ENCODE measurements around the gene ISOC2. TPM values are rescaled to one million over a fixed set of nuclear protein-coding genes. Genes with fewer than 3 reads are reported as not detected.

The ISOC2 gene, protein sequence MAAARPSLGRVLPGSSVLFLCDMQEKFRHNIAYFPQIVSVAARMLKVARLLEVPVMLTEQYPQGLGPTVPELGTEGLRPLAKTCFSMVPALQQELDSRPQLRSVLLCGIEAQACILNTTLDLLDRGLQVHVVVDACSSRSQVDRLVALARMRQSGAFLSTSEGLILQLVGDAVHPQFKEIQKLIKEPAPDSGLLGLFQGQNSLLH
- total RNA-seq: 33.5 and 43.0 TPM in 2 replicates

DNA sequence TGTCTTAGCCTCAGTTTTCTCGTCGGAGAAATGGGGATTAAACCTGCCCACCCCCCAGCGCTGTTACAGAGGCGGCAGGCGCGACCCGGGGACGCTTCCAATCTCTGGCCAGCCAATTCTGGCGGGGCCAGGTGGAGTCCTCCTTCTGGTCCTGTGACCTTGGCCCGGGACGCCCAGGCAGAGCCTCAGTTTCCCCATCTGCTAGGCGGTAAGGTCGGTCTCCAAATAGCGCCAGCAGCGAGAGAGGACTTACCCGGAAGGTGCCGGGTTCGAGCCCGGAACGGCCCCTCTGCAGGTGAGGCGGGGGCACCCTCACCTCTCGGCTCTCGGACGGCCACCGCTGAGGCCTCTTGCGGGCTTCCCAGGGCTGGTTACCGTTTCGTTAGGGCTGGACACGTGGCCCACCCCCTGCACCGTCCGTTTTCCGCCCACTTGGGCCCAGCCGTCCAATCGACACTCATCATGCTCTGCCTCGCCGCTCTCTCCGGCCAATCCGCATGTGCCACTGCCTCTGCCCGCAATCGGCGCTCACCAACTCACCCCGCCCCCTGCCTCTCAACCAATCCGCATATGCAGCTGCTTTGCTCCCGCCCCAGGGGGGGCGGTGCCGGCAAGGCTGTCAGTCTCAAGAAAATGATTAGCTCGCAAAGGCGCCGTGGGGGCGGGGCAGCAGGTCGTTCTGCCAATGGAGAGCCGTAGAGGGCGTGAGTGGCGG is at the start of gene ISOC2:
TSS of gene ISOC2 (minus strand) at position 384 of the 715 bp plus-strand sequence. CDS start 5,156 bp downstream, outside the sequence.

DNA sequence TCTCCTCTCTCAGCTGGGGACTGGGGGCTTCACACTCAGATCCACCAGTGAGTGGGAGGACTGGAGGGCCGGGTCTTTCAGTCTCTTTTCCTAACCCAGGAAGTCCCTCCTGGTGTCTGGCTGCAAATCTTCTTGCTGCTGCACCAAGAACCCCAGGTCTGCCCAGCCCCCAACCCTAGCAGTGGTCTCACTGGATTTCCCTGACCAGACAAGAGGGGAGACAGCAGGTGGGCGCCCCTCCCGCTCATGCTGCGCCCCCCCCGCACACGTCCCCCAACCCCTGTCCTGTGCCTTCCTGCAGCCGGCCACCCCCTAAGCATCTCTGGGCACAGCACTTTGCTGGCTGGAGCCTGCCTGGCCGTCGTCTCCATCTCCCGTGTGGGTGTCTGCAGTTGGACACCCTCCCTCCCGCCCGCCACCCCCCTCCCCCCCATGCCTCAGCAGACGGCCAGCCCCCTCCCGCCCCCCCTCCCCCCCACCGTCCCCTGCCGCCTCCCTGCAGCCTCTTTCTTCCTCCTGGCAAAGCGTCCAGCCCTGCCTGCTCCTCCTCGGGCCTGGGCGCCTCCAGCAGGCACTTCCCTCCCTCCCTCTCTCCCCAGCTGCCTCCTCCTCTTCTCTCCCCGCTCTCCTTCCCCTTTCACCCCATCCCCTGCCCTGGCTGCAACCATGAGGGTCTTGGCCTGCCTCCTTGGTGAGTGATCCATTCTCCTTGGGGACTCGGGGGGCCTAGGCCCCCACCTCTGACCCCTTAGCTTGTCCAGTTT is 26.7 kb upstream of the ISOC2 start, which contains the start of gene SSC5D:
TSS of gene SSC5D (plus strand) at position 513 of the 764 bp plus-strand sequence. CDS start at position 667, 154 bp downstream.

DNA sequence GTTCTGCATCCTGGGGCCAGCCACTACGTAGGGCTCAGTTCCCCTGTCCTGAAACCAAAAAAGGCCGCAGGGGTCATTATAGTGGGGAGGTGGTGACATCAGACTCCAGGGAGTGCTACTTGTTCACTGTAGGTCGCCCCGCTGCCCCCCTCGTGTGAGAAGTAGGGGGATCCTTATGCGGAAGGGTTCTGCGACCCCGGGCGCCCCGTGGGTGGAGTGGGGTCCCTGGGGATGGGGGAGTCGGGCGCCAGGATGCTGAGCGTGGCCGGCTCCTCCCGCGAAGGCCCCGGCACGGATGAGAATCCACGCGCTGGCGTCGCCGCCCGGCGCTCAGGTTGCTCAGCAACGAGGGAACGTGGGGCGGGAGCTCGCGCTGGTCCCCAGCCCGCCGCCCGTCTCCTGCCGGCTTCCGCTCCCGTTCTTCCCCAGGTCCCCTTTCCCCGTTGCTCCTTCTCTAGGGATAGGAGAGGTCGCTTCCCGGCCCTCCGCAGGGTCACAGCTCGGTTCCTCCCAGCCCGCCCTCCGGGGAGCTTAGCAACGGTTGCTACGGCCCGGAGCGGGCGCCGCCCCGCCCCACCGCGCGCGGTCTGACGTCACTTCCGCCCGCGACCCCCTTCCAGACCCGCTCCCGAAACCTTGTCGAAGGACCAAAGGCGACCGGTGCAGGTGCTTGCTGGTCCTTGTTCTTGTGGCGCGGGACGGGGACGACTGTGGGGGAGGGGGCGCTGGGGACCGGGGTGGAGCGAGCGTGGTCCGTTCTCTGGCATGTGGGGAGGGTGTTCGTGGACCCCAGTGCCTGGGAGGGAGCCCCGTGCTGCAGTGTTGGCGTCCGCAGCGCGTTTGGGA is 23.4 kb upstream of the ISOC2 start, which contains the start of gene NAT14:
TSS of gene NAT14 (plus strand) at position 596 of the 846 bp plus-strand sequence. CDS start 521 bp downstream, outside the sequence.

DNA sequence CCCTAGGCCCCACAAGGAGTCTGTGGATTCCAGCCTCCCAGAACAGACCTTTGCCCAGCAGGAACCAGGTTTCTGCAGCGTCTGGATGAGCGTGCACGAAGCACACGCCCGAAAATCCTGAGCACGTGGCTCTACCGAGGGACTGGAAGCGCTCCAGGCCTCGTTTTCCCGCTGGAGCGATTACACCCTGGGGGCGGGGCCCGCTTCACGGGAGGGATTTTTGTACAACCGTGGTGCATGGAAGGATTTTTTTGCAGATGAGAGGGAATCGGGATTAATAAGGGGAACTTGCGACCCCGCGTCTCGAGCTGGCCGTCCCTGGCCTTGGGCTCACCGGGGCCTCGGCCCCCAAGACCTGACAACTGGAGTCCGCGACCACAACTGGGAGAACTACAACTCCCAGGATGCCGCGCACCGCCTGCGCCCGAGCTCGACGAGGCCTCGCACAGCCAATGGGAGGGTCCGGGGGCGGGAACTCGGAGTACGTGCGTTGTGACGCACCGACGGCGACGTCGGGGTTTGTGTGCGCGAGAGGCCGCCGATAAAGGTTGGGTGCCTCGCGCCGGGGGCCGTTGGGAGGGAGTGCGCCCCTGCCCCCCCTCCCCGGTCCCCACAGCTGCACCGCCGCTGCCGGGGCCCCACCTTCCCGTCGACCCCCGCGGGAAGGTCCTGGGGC is 14.8 kb upstream of the ISOC2 start, which contains the start of gene ZNF628:
TSS of gene ZNF628 (plus strand) at position 518 of the 676 bp plus-strand sequence. CDS start 3,294 bp downstream, outside the sequence.

DNA sequence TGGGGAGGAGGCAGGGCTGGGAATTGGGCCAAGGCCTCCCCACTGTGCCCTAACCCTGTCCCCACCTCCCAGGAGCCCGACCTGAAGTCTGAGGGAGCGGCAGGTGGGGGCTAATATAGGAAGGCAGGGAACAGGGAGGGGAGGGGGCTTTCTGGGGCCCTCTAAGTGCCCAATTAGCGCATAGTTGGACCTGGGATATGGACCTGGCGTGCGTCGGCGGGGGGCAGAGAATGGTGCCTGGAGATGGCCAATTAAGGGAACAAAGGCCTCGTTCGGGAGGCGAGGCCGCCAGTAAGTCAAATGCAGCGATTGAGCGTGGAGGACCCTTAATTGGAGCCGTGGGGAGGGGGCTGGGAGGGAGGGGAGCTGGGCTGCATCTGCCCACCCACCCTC is 3.2 kb upstream of the ISOC2 start, which contains the start of gene C19orf85:
TSS of gene C19orf85 (minus strand) at position 90 of the 393 bp plus-strand sequence. CDS start 197 bp downstream, outside the sequence.

DNA sequence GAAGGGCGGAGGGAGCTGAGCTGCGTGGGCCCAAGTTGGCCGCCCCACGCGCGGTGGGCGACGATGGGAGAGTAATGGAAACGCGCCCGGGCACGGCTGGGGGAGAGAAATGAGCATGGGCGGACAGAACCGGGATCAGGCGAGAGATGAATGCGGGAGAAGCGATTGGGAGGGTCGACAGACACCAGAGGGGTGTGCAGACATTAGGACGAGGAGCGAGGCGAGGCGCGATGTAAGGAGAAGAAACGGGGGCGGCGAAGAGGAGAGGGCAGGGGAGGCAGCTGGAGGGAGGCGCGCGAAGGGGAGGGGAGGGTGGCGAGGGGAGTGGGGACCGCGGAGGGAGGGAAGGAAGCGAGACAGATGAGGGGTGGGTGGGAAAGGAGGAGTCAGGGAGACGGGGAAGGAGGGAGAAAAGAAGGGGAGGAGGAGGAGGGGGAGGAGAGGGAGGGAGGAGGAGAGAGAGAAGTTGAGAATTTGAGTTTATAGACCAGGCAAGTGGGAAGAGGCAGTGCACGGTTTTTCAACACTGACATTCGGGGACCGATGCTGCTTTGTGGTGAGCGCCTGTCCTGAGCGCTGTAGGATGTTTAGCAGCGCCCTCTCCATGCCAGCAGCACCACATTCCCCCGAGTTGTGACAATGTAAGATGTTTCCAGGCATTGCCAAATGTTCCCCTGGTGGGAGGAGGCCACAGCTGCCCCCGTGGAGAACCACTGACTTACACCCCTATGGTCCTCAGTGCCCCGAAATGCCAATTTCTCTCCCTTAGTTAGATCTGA is 18.2 kb downstream of the ISOC2 start, which contains the start of gene SHISA7:
TSS of gene SHISA7 (minus strand) at position 256 of the 779 bp plus-strand sequence. CDS start 437 bp downstream, outside the sequence.

DNA sequence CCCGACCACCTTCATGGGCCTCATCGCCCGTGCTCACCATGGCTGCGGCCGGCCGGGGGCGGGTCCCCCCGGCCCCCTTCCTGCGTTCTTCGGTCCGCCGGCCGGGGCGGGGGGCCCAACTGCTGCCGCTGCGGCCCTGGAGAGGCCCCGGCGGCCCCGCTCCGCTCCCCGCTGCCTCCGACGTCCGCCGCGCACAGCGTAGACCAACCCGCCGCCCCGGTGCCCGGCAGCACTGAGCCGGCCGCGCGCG is 54.0 kb downstream of the ISOC2 start, which contains the start of gene UBE2S:
TSS of gene UBE2S (minus strand) at position 239 of the 250 bp plus-strand sequence. CDS start at position 40, 199 bp downstream.

Other genes with a start within 250 kb of the ISOC2 start
- gene TMEM86B, start 232.9 kb downstream of the ISOC2 start, total RNA-seq: 1.4 and 1.7 TPM in 2 replicates
- gene PPP6R1, start 202.6 kb downstream of the ISOC2 start, total RNA-seq: 43.8 and 52.8 TPM in 2 replicates
- gene HSPBP1, start 181.5 kb downstream of the ISOC2 start, total RNA-seq: 28.6 and 31.8 TPM in 2 replicates
- 1.6 TPM in 1 of 2 replicates, not detected in the other for gene BRSK1, start 177.6 kb downstream of the ISOC2 start, total RNA-seq
- gene TMEM150B, start 136.3 kb downstream of the ISOC2 start, total RNA-seq: not detected in 2 replicates
- 5.0 and 5.7 TPM in 2 replicates for gene KMT5C, start 121.8 kb downstream of the ISOC2 start, total RNA-seq
- 0.29 TPM in 1 of 2 replicates, not detected in the other for gene COX6B2, start 106.9 kb downstream of the ISOC2 start, total RNA-seq
- gene GARIN5B, start 98.4 kb downstream of the ISOC2 start, total RNA-seq: not detected in 2 replicates
- not detected in 2 replicates for gene IL11, start 91.2 kb downstream of the ISOC2 start, total RNA-seq
- not detected in 2 replicates for gene TMEM190, start 84.8 kb downstream of the ISOC2 start, total RNA-seq
- gene TMEM238, start 77.3 kb downstream of the ISOC2 start, total RNA-seq: not detected in 2 replicates
- 346 and 438 TPM in 2 replicates for gene RPL28, start 75.7 kb downstream of the ISOC2 start, total RNA-seq
- 110 and 177 TPM in 2 replicates for gene UBE2S, start 53.9 kb downstream of the ISOC2 start, total RNA-seq
- gene SHISA7, start 18.3 kb downstream of the ISOC2 start, total RNA-seq: not detected in 2 replicates
- gene C19orf85, start 3.1 kb upstream of the ISOC2 start, total RNA-seq: not detected in 2 replicates
- 2.4 and 3.2 TPM in 2 replicates for gene ZNF628, start 15.0 kb upstream of the ISOC2 start, total RNA-seq
- 8.9 and 9.6 TPM in 2 replicates for gene NAT14, start 23.5 kb upstream of the ISOC2 start, total RNA-seq
- gene SSC5D, start 26.8 kb upstream of the ISOC2 start, total RNA-seq: 0.27 and 0.79 TPM in 2 replicates
- gene SBK2, start 75.5 kb upstream of the ISOC2 start, total RNA-seq: not detected in 2 replicates
- gene SBK3, start 83.9 kb upstream of the ISOC2 start, total RNA-seq: 0.27 and 0.65 TPM in 2 replicates
- 4.1 and 5.1 TPM in 2 replicates for gene ZNF579, start 119.2 kb upstream of the ISOC2 start, total RNA-seq
- gene FIZ1, start 137.9 kb upstream of the ISOC2 start, total RNA-seq: 3.2 and 4.2 TPM in 2 replicates
- gene ZNF524, start 138.6 kb upstream of the ISOC2 start, total RNA-seq: 7.2 and 9.0 TPM in 2 replicates
- 1.6 and 1.8 TPM in 2 replicates for gene ZNF865, start 144.0 kb upstream of the ISOC2 start, total RNA-seq
- gene ZNF784, start 162.9 kb upstream of the ISOC2 start, total RNA-seq: 2.0 and 2.4 TPM in 2 replicates
- 5.1 and 6.7 TPM in 2 replicates for gene ZNF580, start 179.4 kb upstream of the ISOC2 start, total RNA-seq
- 16.4 and 16.7 TPM in 2 replicates for gene ZNF581, start 182.0 kb upstream of the ISOC2 start, total RNA-seq
- 8.0 and 8.5 TPM in 2 replicates for gene CCDC106, start 186.6 kb upstream of the ISOC2 start, total RNA-seq
- gene U2AF2, start 193.4 kb upstream of the ISOC2 start, total RNA-seq: 171 and 192 TPM in 2 replicates
- 74.6 and 86.4 TPM in 2 replicates for gene EPN1, start 213.6 kb upstream of the ISOC2 start, total RNA-seq